ENCODE measurements around the gene TOM1.

TOM1 gene

GRCh38 chr22:35397095-35397904 lies 97.6 kb downstream of the TOM1 start:
- no peak for DNase-seq (ENCODE audit: low read depth)
